ENCODE measurements around the gene CMIP. TPM values are rescaled to one million over a fixed set of nuclear protein-coding genes. Genes with fewer than 3 reads are reported as not detected.

Gene CMIP
- total RNA-seq, 2 donors from 2014 or later: 7.7 to 19.2 TPM

DNA sequence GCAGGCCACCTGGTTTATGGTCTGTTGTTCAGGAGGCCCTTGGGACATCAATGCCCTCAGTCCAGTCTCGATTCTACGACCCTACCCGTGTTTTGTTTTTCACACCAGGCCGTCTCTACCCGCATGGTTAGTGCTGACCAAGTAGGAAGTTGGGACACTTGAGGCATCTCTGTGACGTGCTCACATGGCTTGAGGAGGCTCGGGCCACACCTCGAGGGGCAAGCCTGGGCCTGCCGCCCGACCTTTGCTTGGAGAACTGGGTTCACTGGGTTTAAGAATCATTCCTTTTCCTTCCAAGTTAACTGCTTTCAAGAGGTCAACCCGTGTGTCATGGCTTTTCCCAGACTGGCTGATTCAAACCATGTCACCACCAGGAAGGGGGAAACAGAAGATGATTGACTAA, 86.8 kb downstream of the CMIP start:
- no peak for DNase-seq (ENCODE audit: low spot score)
- TF ChIP-seq, protein P1, sequence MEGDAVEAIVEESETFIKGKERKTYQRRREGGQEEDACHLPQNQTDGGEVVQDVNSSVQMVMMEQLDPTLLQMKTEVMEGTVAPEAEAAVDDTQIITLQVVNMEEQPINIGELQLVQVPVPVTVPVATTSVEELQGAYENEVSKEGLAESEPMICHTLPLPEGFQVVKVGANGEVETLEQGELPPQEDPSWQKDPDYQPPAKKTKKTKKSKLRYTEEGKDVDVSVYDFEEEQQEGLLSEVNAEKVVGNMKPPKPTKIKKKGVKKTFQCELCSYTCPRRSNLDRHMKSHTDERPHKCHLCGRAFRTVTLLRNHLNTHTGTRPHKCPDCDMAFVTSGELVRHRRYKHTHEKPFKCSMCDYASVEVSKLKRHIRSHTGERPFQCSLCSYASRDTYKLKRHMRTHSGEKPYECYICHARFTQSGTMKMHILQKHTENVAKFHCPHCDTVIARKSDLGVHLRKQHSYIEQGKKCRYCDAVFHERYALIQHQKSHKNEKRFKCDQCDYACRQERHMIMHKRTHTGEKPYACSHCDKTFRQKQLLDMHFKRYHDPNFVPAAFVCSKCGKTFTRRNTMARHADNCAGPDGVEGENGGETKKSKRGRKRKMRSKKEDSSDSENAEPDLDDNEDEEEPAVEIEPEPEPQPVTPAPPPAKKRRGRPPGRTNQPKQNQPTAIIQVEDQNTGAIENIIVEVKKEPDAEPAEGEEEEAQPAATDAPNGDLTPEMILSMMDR (IDR thresholded peaks at IDR 0.05): no peak
- Histone ChIP-seq H3K27ac (no peak overlapping the region), H3K4me3 (no peak overlapping the region), H3K4me1 (peaks cover 0 to 21% of the 10 kb centered on the region in 2 donors), H3K27me3 (no peaks in the 10 kb centered on the region), H3K9me3 (no peaks in the 10 kb centered on the region), H3K36me3 (no peaks in the 10 kb centered on the region)

DNA sequence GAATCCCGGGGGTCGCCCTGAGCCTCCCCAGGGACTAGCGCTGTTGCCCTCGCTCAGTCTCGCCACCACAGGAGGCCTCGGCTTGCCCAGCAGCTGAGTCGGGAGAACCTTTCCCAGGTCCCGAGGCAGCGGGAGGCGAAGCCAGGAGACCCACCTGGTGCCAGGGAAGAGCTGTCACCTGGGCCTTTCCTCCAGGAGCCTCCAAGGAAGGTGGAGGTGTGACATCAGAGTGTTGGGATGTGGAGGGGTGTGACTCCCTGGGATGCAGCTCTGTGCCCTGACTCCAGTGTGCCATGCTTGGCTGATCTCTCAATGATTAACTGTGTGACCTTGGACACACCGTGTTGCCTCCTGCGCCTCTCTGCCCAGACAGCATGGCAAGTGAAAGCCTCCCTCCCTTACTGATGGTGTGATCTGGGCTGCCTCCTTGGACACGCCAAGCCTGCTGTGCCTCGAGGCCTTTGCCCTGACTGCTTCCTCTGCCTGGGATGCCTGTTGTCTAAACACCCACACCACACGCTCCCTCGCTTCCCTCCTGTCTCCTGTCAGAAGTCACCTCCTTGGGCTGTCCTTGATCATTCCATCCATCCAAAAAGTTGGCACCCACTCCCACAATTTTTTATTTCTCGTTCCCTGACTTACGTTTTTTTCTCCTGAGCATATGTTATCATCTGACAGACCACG, 88.0 kb downstream of the CMIP start:
- TF ChIP-seq, protein P1 (IDR thresholded peaks at IDR 0.05): no peak
- no peaks in the 10 kb centered on the region for H3K27me3 ChIP-seq
- H3K4me1 ChIP-seq: peaks cover 0 to 10% of the 10 kb centered on the region in 2 donors
- no peak overlapping the region for H3K4me3 ChIP-seq
- no peaks in the 10 kb centered on the region for H3K9me3 ChIP-seq
- H3K36me3 ChIP-seq: no peaks in the 10 kb centered on the region
- H3K27ac ChIP-seq: no peak overlapping the region
- DNase-seq (ENCODE audit: low spot score): no peak

DNA sequence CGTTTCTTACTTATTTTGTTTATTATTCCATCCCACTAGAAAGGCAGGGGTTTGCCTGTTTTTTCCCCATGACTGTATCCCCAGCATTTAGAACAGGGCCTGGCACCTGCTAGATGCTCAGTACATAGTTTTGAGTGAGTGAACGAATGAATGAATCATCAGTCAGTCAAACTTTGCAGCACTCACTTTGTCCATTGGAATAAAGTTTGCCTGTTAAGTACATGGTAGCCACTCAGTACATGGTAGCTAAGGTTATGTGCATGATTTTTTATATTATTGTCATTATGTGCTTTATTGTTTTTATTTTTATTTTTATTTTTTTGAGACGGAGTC, 88.5 kb downstream of the CMIP start:
- no peak overlapping the region for H3K27ac ChIP-seq
- peaks cover 0 to 10% of the 10 kb centered on the region in 2 donors for H3K4me1 ChIP-seq
- no peaks in the 10 kb centered on the region for H3K27me3 ChIP-seq
- TF ChIP-seq, protein P1 (IDR thresholded peaks at IDR 0.05): no peak
- no peaks in the 10 kb centered on the region for H3K36me3 ChIP-seq
- no peaks in the 10 kb centered on the region for H3K9me3 ChIP-seq
- no peak for DNase-seq (ENCODE audit: low spot score)
- no peak overlapping the region for H3K4me3 ChIP-seq

DNA sequence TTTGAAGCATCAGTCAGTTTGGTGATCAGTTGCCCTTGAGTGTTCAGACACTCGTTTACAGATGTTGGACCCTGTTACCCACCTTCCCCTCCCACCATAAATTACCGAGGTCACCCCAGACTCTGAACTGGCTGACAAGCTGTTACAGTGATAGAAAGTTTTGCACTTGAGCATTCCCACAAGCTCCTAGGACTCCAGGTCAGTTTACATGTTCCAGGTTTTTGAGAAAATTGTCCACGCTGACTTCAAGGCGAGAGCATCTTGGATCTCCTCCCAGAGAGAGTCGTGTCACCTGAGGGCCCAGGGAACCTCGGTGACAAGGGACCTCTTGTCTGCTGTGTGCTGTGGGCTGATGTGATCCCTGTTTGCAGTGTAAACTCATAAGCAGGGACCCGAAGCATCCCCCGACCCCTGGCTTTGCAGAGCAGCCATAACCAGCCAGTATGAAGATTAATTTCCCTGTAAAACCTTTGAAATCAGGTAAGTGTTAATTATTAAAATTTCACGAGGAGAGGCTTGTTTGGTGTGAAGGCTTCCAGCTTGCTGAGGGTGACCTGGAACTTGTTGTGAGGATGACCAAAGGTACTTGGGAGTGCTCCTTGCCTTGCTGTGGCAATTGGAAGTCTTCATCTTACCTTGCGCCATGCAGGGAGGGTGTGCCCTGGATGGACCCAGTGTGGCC, 91.2 kb downstream of the CMIP start:
- Histone ChIP-seq H3K4me1 (peaks cover 0 to 8% of the 10 kb centered on the region in 2 donors), H3K27me3 (no peaks in the 10 kb centered on the region), H3K9me3 (no peaks in the 10 kb centered on the region), H3K36me3 (no peaks in the 10 kb centered on the region), H3K4me3 (no peak overlapping the region), H3K27ac (no peak overlapping the region)
- no peak for DNase-seq (ENCODE audit: low spot score)
- TF ChIP-seq, protein P1 (IDR thresholded peaks at IDR 0.05): no peak

DNA sequence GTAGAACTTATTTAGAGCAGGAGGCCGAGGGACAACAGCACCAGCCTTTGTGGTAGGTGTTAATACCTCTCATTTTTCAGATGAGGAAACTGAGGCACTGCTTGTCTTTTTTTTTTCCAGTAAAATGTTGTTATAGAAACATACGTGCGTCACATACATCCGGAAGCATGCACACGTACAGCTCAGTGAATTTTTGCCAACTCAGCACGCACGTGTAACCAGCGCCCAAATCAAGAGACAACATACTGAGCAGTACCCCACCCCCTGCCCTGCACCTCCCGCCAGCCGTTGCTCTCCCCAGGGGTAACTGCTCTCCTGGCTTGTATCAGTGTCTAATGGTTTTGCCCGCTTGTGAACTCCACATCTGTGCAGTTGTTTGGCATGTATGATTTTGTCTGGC, 92.0 kb downstream of the CMIP start:
- H3K9me3 ChIP-seq: no peaks in the 10 kb centered on the region
- H3K4me3 ChIP-seq: no peak overlapping the region
- no peak for DNase-seq (ENCODE audit: low spot score)
- no peaks in the 10 kb centered on the region for H3K27me3 ChIP-seq
- H3K4me1 ChIP-seq: no peaks in the 10 kb centered on the region
- H3K36me3 ChIP-seq: no peaks in the 10 kb centered on the region
- TF ChIP-seq, protein P1 (IDR thresholded peaks at IDR 0.05): no peak
- no peak overlapping the region for H3K27ac ChIP-seq

Measured in right atrium auricular region (tissue), 2 donors.